SU-DHL-6 (cell line): ENCODE data around the gene DYNLRB1.

Experiments
- CTCF ChIP-seq: fragments of 200-600 bp; sonication (generic); IDR thresholded peaks from one replicate; pipeline ENCODE4 v1.5.1; 2017; ENCODE audit warnings: antibody characterized with exemption, mild to moderate bottlenecking, low read length, moderate library complexity; ENCODE audit not compliant: insufficient read depth, poor library complexity, severe bottlenecking
- EZH2phosphoT487 ChIP-seq: fragments of 200-600 bp; sonication (generic), shearing (Covaris generic); conservative IDR thresholded peaks from 2 replicates; pipeline ENCODE4 v1.6.1; 2018; ENCODE audit warnings: mild to moderate bottlenecking, antibody characterized with exemption, low read length, moderate library complexity, mixed read lengths

- TF ChIP-seq CTCF (no peak), EZH2phosphoT487 (no peak)
These were observed 68.8 kb downstream of the DYNLRB1 start for GRCh38 chr20:34585019-34585418.
